GM10266 (cell line): ENCODE data around the gene ZMIZ1.

ENCODE experiments used
- DNase-seq: peaks from one replicate; pipeline ENCODE4 v3.0.0; 2012; ENCODE audit errors: extremely low spot score
- CTCF ChIP-seq: IDR thresholded peaks from 2 replicates; pipeline ENCODE4 v1.5.1; 2012; ENCODE audit warnings: mild to moderate bottlenecking, low read depth; ENCODE audit not compliant: control insufficient read depth, insufficient read depth; ENCODE audit errors: missing control alignments

Gene ZMIZ1

GRCh38 chr10:79123547-79123963, 54.8 kb downstream of the ZMIZ1 start:
- TF ChIP-seq CTCF, result no peak
- DNase-seq, result no peak

GRCh38 chr10:79124066-79124465, 55.3 kb downstream of the ZMIZ1 start:
- no peak for DNase-seq
- TF ChIP-seq CTCF, result no peak

GRCh38 chr10:79125092-79125491, 56.3 kb downstream of the ZMIZ1 start:
- DNase-seq, result no peak
- TF ChIP-seq CTCF, result no peak

GRCh38 chr10:79126351-79127080, 57.8 kb downstream of the ZMIZ1 start:
- TF ChIP-seq CTCF, result no peak
- DNase-seq, result no peak

GRCh38 chr10:79127151-79127961, 58.6 kb downstream of the ZMIZ1 start:
- no peak for TF ChIP-seq CTCF
- no peak for DNase-seq

- DNase-seq, result no peak
- TF ChIP-seq CTCF, result no peak
These were observed 59.6 kb downstream of the ZMIZ1 start for GRCh38 chr10:79128241-79128922.
